Right ventricle myocardium inferior (tissue), 1 donor: Measurements from ENCODE around the gene PSTPIP1. TPM values are rescaled to one million over a fixed set of nuclear protein-coding genes. Genes with fewer than 3 reads are reported as not detected.
"Not testable (repeated sequence)": the region's sequence is repeated elsewhere in the genome, so short reads cannot be mapped to it uniquely, and the experiment has no call there.

Source experiments
- ATAC-seq: fragments of 200-7000 bp; cut with Tn5 transposase; one replicate; pipeline ENCODE4 v1.9.1; 2020; ENCODE audit warnings: mild to moderate bottlenecking, moderate library complexity
- DNase-seq: peaks from one replicate; pipeline ENCODE4 v3.0.0; 2021; ENCODE audit errors: missing footprints
- intact Hi-C: fragments of 100-400 bp; cut with DNase I; formaldehyde crosslinking; loops from one replicate; pipeline ENCODE4 v1.11.0; 2022
- long read RNA-seq: library from polyadenylated mRNA; unstranded; transcript quantifications from one replicate; pipeline ENCODE4 v2.0.0, GENCODE V29; 2021
- total RNA-seq: library from RNA; stranded (reverse); fragmentation: NEBNext Ultra II Directional; extraction: Animal tissue kit (Norgen Biotek cat#: 25700); gene quantifications from one replicate; pipeline ENCODE4 v1.2.1, GENCODE V29; 2021
- donor health status: DM: no; HTN: yes; CAD: no; lungs with severe emphysema.

The PSTPIP1 gene
- total RNA-seq, result 4.5 TPM
- long read RNA-seq, partial matches to known transcripts, result 1 of 3 reads
- long read RNA-seq, other reads (novel, unspliced or antisense), result 0 of 3 reads

GRCh38 chr15:76994971-76995945, at the start of gene PSTPIP1:
Gene PSTPIP1, plus strand, starts transcription at chr15:76995126. Its CDS starts 448 bp downstream, at chr15:76995574.
- ATAC-seq (peak; percentile 58), DNase-seq (peak; percentile 87)
- intact Hi-C loops, result no loop called here

- ATAC-seq, result no peak
- intact Hi-C loops, result no loop called here
- no peak for DNase-seq
These were observed 49.3 kb upstream of the PSTPIP1 start for GRCh38 chr15:76945494-76946093.

GRCh38 chr15:76947454-76947853, 47.5 kb upstream of the PSTPIP1 start:
- ATAC-seq (no peak), DNase-seq (no peak)
- intact Hi-C loops, result no loop called here

- intact Hi-C loops, result no loop called here
- DNase-seq (no peak), ATAC-seq (no peak)
These were observed 43.7 kb upstream of the PSTPIP1 start for GRCh38 chr15:76951220-76951619.

GRCh38 chr15:76953913-76954312, 41.0 kb upstream of the PSTPIP1 start:
- no peak for ATAC-seq
- no peak for DNase-seq
- intact Hi-C loops, result no loop called here

- DNase-seq (no peak), ATAC-seq (no peak)
- intact Hi-C loops, result no loop called here
These were observed 40.2 kb upstream of the PSTPIP1 start for GRCh38 chr15:76954744-76955143.

GRCh38 chr15:76961268-76962011, 33.5 kb upstream of the PSTPIP1 start:
- no peak for DNase-seq
- intact Hi-C loops, result no loop called here
- ATAC-seq, result no peak

- ATAC-seq (no peak), DNase-seq (no peak)
- intact Hi-C loops, result no loop called here
These were observed 32.5 kb upstream of the PSTPIP1 start for GRCh38 chr15:76962337-76963013.

- ATAC-seq, result peak; percentile 28
- no peak for DNase-seq
- intact Hi-C loops, result no loop called here
These were observed 31.3 kb upstream of the PSTPIP1 start for GRCh38 chr15:76963596-76963995.

- DNase-seq, result no peak
- no peak for ATAC-seq
- intact Hi-C loops, result no loop called here
These were observed 30.8 kb upstream of the PSTPIP1 start for GRCh38 chr15:76964157-76964556.

- DNase-seq, ATAC-seq, intact Hi-C loops: not testable (repeated sequence)
These were observed 28.9 kb upstream of the PSTPIP1 start for GRCh38 chr15:76966051-76966450.

GRCh38 chr15:76967067-76967466, 27.9 kb upstream of the PSTPIP1 start:
- ATAC-seq, result no peak
- intact Hi-C loops, result no loop called here
- no peak for DNase-seq

- ATAC-seq (no peak), DNase-seq (no peak)
- intact Hi-C loops, result no loop called here
These were observed 26.6 kb upstream of the PSTPIP1 start for GRCh38 chr15:76968306-76968705.

GRCh38 chr15:76972389-76973361, 22.3 kb upstream of the PSTPIP1 start:
- intact Hi-C loops, result no loop called here
- ATAC-seq (peak; percentile 55), DNase-seq (no peak)

- DNase-seq (no peak), ATAC-seq (peak; percentile 43)
- intact Hi-C loops, result no loop called here
These were observed 21.6 kb upstream of the PSTPIP1 start for GRCh38 chr15:76973362-76973743.

GRCh38 chr15:76973906-76974305, 21.0 kb upstream of the PSTPIP1 start:
- DNase-seq (no peak), ATAC-seq (no peak)
- intact Hi-C loops, result no loop called here

GRCh38 chr15:76974456-76975036, 20.4 kb upstream of the PSTPIP1 start:
- intact Hi-C loops, result no loop called here
- no peak for DNase-seq

More at GRCh38 chr15:76974456-76975036, 20.4 kb upstream of the PSTPIP1 start:
- ATAC-seq, result no peak
